AG04450 (cell line): ENCODE data around the gene ZGPAT. TPM values are rescaled to one million over a fixed set of nuclear protein-coding genes. Genes with fewer than 3 reads are reported as not detected.

Source experiments
- CTCF ChIA-PET: fragments of 300-600, 350-600 bp; formaldehyde crosslinking; extraction: SDS; loops from one replicate; lab custom pipeline; 2022; ENCODE audit warnings: antibody characterized with exemption, inconsistent platforms; lab: Charles Lee
- POLR2A ChIA-PET: fragments of 350-600 bp; formaldehyde crosslinking; extraction: SDS; loops from one replicate; lab custom pipeline; 2021; ENCODE audit warnings: antibody characterized with exemption, inconsistent platforms; lab: Yijun Ruan, JAX
- DNase-seq: peaks from one replicate; pipeline ENCODE4 v3.0.0-alpha.2; 2011; ENCODE audit warnings: low read depth, low spot score
- H3K27ac ChIP-seq: one replicate; pipeline ENCODE4 v1.5.1; 2012; ENCODE audit warnings: low read depth, low read length, control low read depth
- H3K27me3 ChIP-seq: one replicate; pipeline ENCODE4 v1.6.0; 2012; ENCODE audit warnings: low read length; ENCODE audit not compliant: control insufficient read depth, insufficient read depth
- H3K4me3 ChIP-seq: 2 replicates; pipeline ENCODE4 v1.5.1; 2011; ENCODE audit warnings: mild to moderate bottlenecking, low read depth, low read length, control low read depth
- H3K9me3 ChIP-seq: 2 replicates; pipeline ENCODE4 v1.5.1; 2012; ENCODE audit warnings: low read length; ENCODE audit not compliant: control insufficient read depth, insufficient read depth
- CTCF ChIP-seq: IDR thresholded peaks from 2 replicates; pipeline ENCODE4 v1.5.1; 2011; ENCODE audit warnings: low read depth, low read length, control low read depth, inconsistent platforms
- polyA plus RNA-seq: library from polyadenylated mRNA; depleted of rRNA; stranded (reverse); fragments of >200 nt; gene quantifications from 2 replicates; pipeline ENCODE4 v1.2.3, GENCODE V29; 2011

ZGPAT gene
- polyA plus RNA-seq, 1 experiment = 8.7 TPM

DNA sequence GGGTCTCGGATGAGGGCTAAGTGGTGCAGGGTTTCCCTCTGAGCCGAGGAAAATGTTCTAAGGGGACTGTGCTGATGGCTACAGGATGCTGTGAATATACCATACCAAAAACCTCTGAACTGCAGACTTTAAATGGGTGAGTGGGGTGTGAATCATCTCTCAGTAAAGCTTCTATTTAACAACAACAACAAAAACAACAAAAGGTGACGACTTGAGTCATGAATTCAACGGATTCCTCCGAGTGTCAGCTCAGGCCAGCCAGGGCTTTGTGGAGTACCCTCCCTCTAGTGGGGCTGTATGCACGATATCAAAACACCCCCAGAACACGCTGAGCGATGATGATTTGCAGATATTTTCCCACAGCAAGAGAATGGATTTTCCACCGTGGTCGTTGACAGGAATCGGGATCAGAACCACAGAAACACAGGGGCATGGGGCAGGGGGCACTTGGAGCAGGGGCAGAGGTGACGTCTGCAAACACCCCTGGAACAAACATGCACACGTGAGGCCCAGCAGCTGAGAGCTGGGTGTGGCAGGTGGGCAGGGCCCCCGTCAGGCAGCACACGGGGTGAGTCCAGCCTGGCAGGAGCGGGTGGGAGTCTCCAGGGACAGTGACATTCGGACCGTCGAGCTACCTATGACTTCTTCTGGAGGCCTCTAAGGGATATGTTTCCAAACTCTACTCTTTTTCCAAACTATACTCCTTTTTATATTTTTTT lies 70.4 kb downstream of the ZGPAT start:
- ChIA-PET CTCF (interaction anchor here (1.1 to 1.5 kb wide), 2 partner anchors 8 to 14 kb away, joined by 3 to 4 read pairs; no protein-coding TSS in a partner anchor), POLR2A (no interaction called here)
- no peak for DNase-seq
- Histone ChIP-seq H3K27ac (no peak overlapping the region), H3K4me3 (no peak overlapping the region), H3K9me3 (peaks cover 4% of the 10 kb centered on the region; the same call in 1 of the 2 replicates), H3K27me3 (no peaks in the 10 kb centered on the region)
- no peak for TF ChIP-seq CTCF

DNA sequence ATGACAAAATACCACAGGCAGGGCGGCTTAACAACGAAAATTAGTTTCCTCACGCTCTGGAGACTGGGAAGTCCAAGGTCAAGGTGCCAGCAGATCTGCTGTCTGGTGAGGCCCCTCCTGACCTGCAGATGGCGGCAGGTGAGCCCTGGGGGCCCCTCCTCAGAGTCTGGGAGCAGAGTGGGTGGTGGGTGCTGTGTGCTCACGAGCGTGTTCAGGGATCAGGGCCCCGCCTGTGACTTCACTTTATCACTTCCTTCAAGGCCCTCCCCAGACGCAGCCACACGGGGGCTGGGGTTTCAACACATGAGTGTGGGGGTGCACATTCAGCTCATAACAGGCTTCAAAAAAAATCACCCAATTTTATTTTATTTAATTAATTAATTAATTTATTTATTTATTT lies 71.0 kb downstream of the ZGPAT start:
- Histone ChIP-seq H3K27ac (no peak overlapping the region), H3K27me3 (no peaks in the 10 kb centered on the region), H3K4me3 (no peak overlapping the region), H3K9me3 (no peaks in the 10 kb centered on the region; the same call in 1 of the 2 replicates)
- ChIA-PET POLR2A (no interaction called here), CTCF (interaction anchor here (1.1 to 1.5 kb wide), 2 partner anchors 8 to 13 kb away, joined by 3 to 4 read pairs; no protein-coding TSS in a partner anchor)
- TF ChIP-seq CTCF = no peak
- DNase-seq = no peak

GRCh38 chr20:63781181-63781580 lies 73.3 kb downstream of the ZGPAT start:
- H3K27ac ChIP-seq = no peak overlapping the region
- no peak for DNase-seq
- H3K9me3 ChIP-seq = no peaks in the 10 kb centered on the region; the same call in 1 of the 2 replicates
- ChIA-PET POLR2A (interaction anchor here (0.6 kb wide), 1 partner anchor 13 kb away, joined by 4 read pairs; no protein-coding TSS in a partner anchor), CTCF (no interaction called here)
- no peak overlapping the region for H3K4me3 ChIP-seq
- H3K27me3 ChIP-seq = no peaks in the 10 kb centered on the region
- no peak for TF ChIP-seq CTCF

DNA sequence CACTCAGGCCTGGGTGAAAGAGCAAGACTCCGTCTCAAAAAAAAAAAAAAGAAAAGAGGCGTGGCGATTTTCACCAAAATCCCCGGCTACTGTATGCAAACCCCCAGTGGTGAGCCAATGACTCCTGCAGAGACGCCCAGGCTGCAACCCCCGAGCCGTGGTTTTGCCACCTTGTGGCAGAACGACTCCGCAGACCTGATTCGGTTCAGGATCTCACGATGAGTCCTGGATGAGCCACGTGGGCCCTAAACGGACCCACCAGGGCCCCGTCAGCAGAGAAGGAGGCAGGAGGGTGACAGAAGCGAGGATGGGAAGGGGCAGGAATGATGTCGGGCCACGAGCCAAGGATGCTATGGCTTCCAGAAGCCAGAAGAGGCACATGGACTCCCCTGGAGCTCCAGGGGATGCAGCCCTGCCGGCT lies 74.2 kb downstream of the ZGPAT start:
- H3K27me3 ChIP-seq = no peaks in the 10 kb centered on the region
- no peak for TF ChIP-seq CTCF
- H3K27ac ChIP-seq = no peak overlapping the region
- no peaks in the 10 kb centered on the region; the same call in 1 of the 2 replicates for H3K9me3 ChIP-seq
- no peak for DNase-seq
- H3K4me3 ChIP-seq = no peak overlapping the region
- POLR2A ChIA-PET = interaction anchor here (0.6 kb wide), 1 partner anchor 14 kb away, joined by 4 read pairs; no protein-coding TSS in a partner anchor
- CTCF ChIA-PET = no interaction called here

DNA sequence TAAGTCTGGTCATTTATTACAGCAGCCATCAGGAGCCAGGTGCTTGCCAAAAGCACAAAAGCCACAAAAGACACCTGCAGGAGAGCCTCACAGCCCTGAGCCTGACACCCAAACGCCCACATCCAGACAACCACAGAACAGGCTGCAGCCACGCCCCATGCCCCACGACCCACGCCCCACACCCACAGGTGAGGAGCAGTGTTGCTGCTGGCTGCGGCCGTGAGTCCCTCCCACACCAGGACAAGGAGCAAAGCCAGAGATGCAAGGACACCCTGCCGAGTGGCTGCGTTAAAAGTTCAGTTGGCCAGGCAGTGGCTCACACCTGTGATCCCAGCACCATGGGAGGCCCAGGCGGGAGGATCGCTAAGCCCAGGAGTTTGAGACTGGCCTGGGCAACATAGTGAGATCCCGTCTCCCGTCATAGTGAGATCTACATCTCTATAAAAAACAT lies 74.7 kb downstream of the ZGPAT start:
- Histone ChIP-seq H3K9me3 (no peaks in the 10 kb centered on the region), H3K27ac (no peak overlapping the region), H3K4me3 (no peak overlapping the region), H3K27me3 (no peaks in the 10 kb centered on the region)
- ChIA-PET POLR2A (no interaction called here), CTCF (no interaction called here)
- TF ChIP-seq CTCF = no peak
- DNase-seq = no peak
